ENCODE data around the gene HYOU1.
"Not testable (repeated sequence)": the region's sequence is repeated elsewhere in the genome, so short reads cannot be mapped to it uniquely, and the experiment has no call there.

Gene HYOU1

DNA sequence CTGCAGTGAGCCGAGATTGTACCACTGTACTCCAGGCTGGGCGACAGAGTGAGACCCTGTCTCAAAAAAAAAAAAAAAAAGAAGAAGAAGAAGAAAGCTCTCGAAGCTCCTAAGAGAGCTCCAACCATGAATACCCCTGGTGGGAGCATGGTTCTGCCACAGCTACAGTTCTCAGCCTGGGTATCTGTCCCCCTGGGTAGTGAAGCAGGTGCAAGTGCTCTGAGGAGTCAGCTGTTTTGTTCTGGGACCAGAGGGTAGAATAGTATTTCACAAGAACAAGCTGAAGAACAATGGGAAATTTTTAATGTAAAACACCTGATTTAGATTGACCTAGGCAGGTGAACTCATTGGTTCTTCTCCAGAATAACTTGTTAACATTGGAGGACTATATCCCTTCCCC is 4.3 kb upstream of the HYOU1 start:
- POLR2A ChIA-PET: no interaction called here
- CTCF ChIA-PET: interaction anchor here (0.6 kb wide), 1 partner anchor 77 kb away, joined by 6 read pairs; no protein-coding TSS in a partner anchor
- no peak for DNase-seq (ENCODE audit: extremely low spot score)
- TF ChIP-seq CTBP1 (IDR thresholded peaks at IDR 0.05; ENCODE audit: borderline replicate concordance) (no peak), HDGF (IDR thresholded peaks at IDR 0.05; ENCODE audit: borderline replicate concordance) (no peak), TARDBP (IDR thresholded peaks at IDR 0.05) (no peak), BHLHE40 (IDR thresholded peaks at IDR 0.05; ENCODE audit: borderline replicate concordance) (no peak), SP1 (IDR thresholded peaks at IDR 0.05) (no peak), NFRKB (IDR thresholded peaks at IDR 0.05) (no peak), FOXA1 (IDR thresholded peaks at IDR 0.05) (no peak), ZNF384 (IDR thresholded peaks at IDR 0.05) (no peak), L3MBTL2 (conservative IDR thresholded peaks at IDR 0.05) (no peak), ARNT (IDR thresholded peaks at IDR 0.05) (no peak), ELF4 (IDR thresholded peaks at IDR 0.05) (no peak), SUZ12 (IDR thresholded peaks at IDR 0.05) (no peak), FOXK2 (IDR thresholded peaks at IDR 0.05) (no peak), LEF1 (IDR thresholded peaks at IDR 0.05; ENCODE audit: borderline replicate concordance) (no peak), FOXM1 (IDR thresholded peaks at IDR 0.05; ENCODE audit: borderline replicate concordance) (no peak)
- TF ChIP-seq, protein P1, sequence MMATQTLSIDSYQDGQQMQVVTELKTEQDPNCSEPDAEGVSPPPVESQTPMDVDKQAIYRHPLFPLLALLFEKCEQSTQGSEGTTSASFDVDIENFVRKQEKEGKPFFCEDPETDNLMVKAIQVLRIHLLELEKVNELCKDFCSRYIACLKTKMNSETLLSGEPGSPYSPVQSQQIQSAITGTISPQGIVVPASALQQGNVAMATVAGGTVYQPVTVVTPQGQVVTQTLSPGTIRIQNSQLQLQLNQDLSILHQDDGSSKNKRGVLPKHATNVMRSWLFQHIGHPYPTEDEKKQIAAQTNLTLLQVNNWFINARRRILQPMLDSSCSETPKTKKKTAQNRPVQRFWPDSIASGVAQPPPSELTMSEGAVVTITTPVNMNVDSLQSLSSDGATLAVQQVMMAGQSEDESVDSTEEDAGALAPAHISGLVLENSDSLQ (IDR thresholded peaks at IDR 0.05): no peak

GRCh38 chr11:119059128-119059527 is 2.1 kb upstream of the HYOU1 start:
- DNase-seq (ENCODE audit: extremely low spot score); CTCF ChIA-PET; POLR2A ChIA-PET: not testable (repeated sequence)

- DNase-seq (ENCODE audit: extremely low spot score): peak; percentile 33
- no peak for TF ChIP-seq ELF4 (IDR thresholded peaks at IDR 0.05)
- TF ChIP-seq TARDBP (IDR thresholded peaks at IDR 0.05): no peak
- no peak for TF ChIP-seq L3MBTL2 (conservative IDR thresholded peaks at IDR 0.05)
- TF ChIP-seq BHLHE40 (IDR thresholded peaks at IDR 0.05; ENCODE audit: borderline replicate concordance): no peak
- ChIA-PET POLR2A (interaction anchor here (0.6 to 2.9 kb wide), 16 partner anchors 9 to 265 kb away, joined by 3 to 28 read pairs (median 4); partner anchors contain the start of genes C2CD2L, CENATAC, DDX6 and DPAGT1), CTCF (interaction anchor here (1.3 kb wide), 2 partner anchors 9 to 11 kb away, joined by 4 read pairs; partner anchors contain the start of gene VPS11)
These were observed 495 bp downstream of the HYOU1 start for GRCh38 chr11:119056421-119056999.

DNA sequence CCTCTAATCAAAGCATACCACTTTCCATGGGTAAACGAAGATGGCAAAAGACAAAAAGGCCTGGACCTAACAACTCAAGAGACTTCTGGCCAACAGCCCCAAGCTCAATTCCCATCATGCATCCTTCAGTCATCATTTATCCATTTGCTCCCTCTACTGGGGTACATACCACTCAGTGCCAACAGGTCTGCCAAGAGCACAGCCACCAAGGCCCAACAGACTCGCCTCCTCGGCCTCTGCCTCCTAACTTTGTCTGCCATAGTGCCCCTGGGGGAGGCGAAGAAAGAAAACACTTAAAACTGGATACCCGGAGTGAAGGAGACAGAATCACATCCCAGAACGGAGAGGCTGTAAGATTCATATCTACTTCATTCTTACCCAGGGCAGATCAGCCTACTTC is 1.1 kb downstream of the HYOU1 start:
- CTCF ChIA-PET: interaction anchor here (0.8 to 1.3 kb wide), 3 partner anchors 9 to 118 kb away, joined by 4 to 7 read pairs (median 4); partner anchors contain the start of gene VPS11
- POLR2A ChIA-PET: interaction anchor here (0.6 to 2.9 kb wide), 15 partner anchors 8 to 265 kb away, joined by 3 to 28 read pairs (median 5); partner anchors contain the start of genes C2CD2L, CENATAC, DDX6 and HMBS
- TF ChIP-seq, protein P1 (IDR thresholded peaks at IDR 0.05): no peak
- TF ChIP-seq TARDBP (IDR thresholded peaks at IDR 0.05) (no peak), SP1 (IDR thresholded peaks at IDR 0.05) (no peak), LEF1 (IDR thresholded peaks at IDR 0.05; ENCODE audit: borderline replicate concordance) (no peak), HDGF (IDR thresholded peaks at IDR 0.05; ENCODE audit: borderline replicate concordance) (no peak), SUZ12 (IDR thresholded peaks at IDR 0.05) (no peak), FOXK2 (IDR thresholded peaks at IDR 0.05) (no peak), ELF4 (IDR thresholded peaks at IDR 0.05) (no peak), ZNF384 (IDR thresholded peaks at IDR 0.05) (no peak), L3MBTL2 (conservative IDR thresholded peaks at IDR 0.05) (no peak), FOXM1 (IDR thresholded peaks at IDR 0.05; ENCODE audit: borderline replicate concordance) (no peak)
- no peak for DNase-seq (ENCODE audit: extremely low spot score)

DNA sequence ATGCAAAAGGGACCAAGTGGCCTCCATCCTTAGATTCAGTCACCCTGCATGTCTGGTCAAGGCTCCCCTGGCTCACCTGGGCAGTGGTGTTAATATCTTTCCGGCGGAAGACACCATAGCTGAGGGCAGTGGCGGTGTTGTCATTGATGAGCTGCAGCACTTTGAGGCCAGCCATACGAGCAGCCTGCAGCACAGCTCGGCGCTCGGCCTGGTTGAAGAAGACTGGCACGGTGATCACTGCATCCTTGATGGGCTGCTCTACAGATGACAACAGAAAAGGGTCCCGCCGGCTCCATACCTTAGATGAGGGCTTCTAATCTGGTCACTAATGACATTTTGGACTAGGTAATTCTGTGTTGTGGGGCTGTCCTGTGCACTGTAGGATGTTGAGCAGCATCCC is 2.6 kb downstream of the HYOU1 start:
- TF ChIP-seq TARDBP (IDR thresholded peaks at IDR 0.05) (no peak), SP1 (IDR thresholded peaks at IDR 0.05) (no peak), ZNF384 (IDR thresholded peaks at IDR 0.05) (no peak), FOXK2 (IDR thresholded peaks at IDR 0.05) (no peak), FOXA1 (IDR thresholded peaks at IDR 0.05) (no peak), FOXM1 (IDR thresholded peaks at IDR 0.05; ENCODE audit: borderline replicate concordance) (no peak), ELF4 (IDR thresholded peaks at IDR 0.05) (no peak), L3MBTL2 (conservative IDR thresholded peaks at IDR 0.05) (no peak), NFRKB (IDR thresholded peaks at IDR 0.05) (no peak), LEF1 (IDR thresholded peaks at IDR 0.05; ENCODE audit: borderline replicate concordance) (no peak)

DNA sequence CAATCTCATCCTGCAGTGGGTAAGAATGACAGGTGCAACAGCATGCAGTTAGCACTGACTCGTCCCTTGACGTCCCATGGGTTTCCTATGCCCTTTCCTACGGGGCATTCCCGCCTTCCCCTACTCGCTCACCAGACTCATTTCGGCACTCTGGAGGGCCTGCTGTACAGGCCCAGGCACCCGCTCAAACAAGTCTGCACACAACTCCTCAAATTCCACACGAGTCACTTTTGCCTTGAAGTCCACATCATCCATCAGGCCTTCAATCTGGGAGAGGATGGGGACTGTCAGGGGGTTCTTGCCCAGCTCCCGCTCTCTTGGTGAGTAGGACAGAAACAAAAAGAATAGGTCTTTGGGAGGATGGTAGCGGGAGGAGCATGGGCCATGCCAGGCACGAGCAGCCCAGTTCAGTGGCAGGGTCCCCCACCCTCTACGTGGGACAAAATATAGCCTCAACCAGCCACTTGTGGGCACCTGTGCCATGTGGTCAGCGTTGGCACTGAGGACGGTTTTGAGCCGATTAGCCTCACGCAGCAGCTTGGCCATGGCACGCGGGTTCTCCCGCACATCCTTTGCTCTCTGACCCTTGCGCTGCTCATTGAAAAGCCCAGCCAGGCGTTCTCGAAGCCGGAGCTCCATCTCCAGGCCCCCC is 4.7 kb downstream of the HYOU1 start:
- POLR2A ChIA-PET: no interaction called here
- TF ChIP-seq CTBP1 (IDR thresholded peaks at IDR 0.05; ENCODE audit: borderline replicate concordance) (no peak), FOXM1 (IDR thresholded peaks at IDR 0.05; ENCODE audit: borderline replicate concordance) (no peak), NFRKB (IDR thresholded peaks at IDR 0.05) (no peak), FOXA1 (IDR thresholded peaks at IDR 0.05) (no peak), ELF4 (IDR thresholded peaks at IDR 0.05) (no peak), HDGF (IDR thresholded peaks at IDR 0.05; ENCODE audit: borderline replicate concordance) (no peak), BHLHE40 (IDR thresholded peaks at IDR 0.05; ENCODE audit: borderline replicate concordance) (no peak), SP1 (IDR thresholded peaks at IDR 0.05) (no peak), LEF1 (IDR thresholded peaks at IDR 0.05; ENCODE audit: borderline replicate concordance) (no peak), ZNF384 (IDR thresholded peaks at IDR 0.05) (no peak), TARDBP (IDR thresholded peaks at IDR 0.05) (no peak), ARNT (IDR thresholded peaks at IDR 0.05) (no peak), L3MBTL2 (conservative IDR thresholded peaks at IDR 0.05) (no peak), FOXK2 (IDR thresholded peaks at IDR 0.05) (no peak), SUZ12 (IDR thresholded peaks at IDR 0.05) (no peak)
- TF ChIP-seq, protein P1 (IDR thresholded peaks at IDR 0.05): no peak
- DNase-seq (ENCODE audit: extremely low spot score): no peak
- CTCF ChIA-PET: no interaction called here

More for the DNA sequence above, 2.6 kb downstream of the HYOU1 start:
- ChIA-PET POLR2A (interaction anchor here (2.7 kb wide), 1 partner anchor 41 kb away, joined by 17 read pairs; a partner anchor contains a TSS), CTCF (no interaction called here)
- DNase-seq (ENCODE audit: extremely low spot score): no peak

Data from HEK293T (cell line).